GM10248 (cell line): ENCODE measurements around the gene PAM.

ENCODE experiments used
- CTCF ChIA-PET: fragments of 300-600 bp; sonication (Branson Sonifier 250); formaldehyde crosslinking; extraction: SDS; loops from one replicate; lab custom pipeline; 2021; ENCODE audit warnings: antibody characterized with exemption; lab: Yijun Ruan, JAX
- POLR2A ChIA-PET: fragments of 350-650 bp; sonication (Branson Sonifier 250); formaldehyde crosslinking; extraction: SDS; loops from one replicate; lab custom pipeline; 2020; ENCODE audit warnings: antibody characterized with exemption; lab: Yijun Ruan, JAX
- DNase-seq: peaks from one replicate; pipeline ENCODE4 v3.0.0; 2012; ENCODE audit errors: extremely low spot score
- CTCF ChIP-seq: IDR thresholded peaks from 2 replicates; pipeline ENCODE4 v1.5.1; 2012; ENCODE audit warnings: mild to moderate bottlenecking, low read depth; ENCODE audit errors: extremely low read depth, missing control alignments, control extremely low read depth

Gene PAM

GRCh38 chr5:102790748-102791147 lies 35.6 kb downstream of the PAM start:
- ChIA-PET POLR2A (no interaction called here), CTCF (interaction anchor here (1.5 to 4.1 kb wide), 2 partner anchors 10 to 30 kb away, joined by 3 to 25 read pairs; no protein-coding TSS in a partner anchor)
- no peak for DNase-seq
- no peak for TF ChIP-seq CTCF

- no peak for TF ChIP-seq CTCF
- CTCF ChIA-PET: interaction anchor here (4.1 kb wide), 1 partner anchor 12 kb away, joined by 25 read pairs; no protein-coding TSS in a partner anchor
- DNase-seq: no peak
- POLR2A ChIA-PET: no interaction called here
These were observed 37.6 kb downstream of the PAM start for GRCh38 chr5:102792705-102793104.

GRCh38 chr5:102794047-102794446 lies 38.9 kb downstream of the PAM start:
- POLR2A ChIA-PET: no interaction called here
- CTCF ChIA-PET: interaction anchor here (0.8 to 1.0 kb wide), 2 partner anchors 13 to 109 kb away, joined by 3 to 4 read pairs; no protein-coding TSS in a partner anchor

GRCh38 chr5:102794677-102795331 lies 39.7 kb downstream of the PAM start:
- ChIA-PET CTCF (interaction anchor here (0.8 kb wide), 1 partner anchor 13 kb away, joined by 3 read pairs; no protein-coding TSS in a partner anchor), POLR2A (no interaction called here)
- no peak for DNase-seq
- no peak for TF ChIP-seq CTCF

More at GRCh38 chr5:102794047-102794446, 38.9 kb downstream of the PAM start:
- no peak for TF ChIP-seq CTCF
- DNase-seq: no peak

- CTCF ChIA-PET: interaction anchor here (1.2 kb wide), 1 partner anchor 19 kb away, joined by 3 read pairs; no protein-coding TSS in a partner anchor
- DNase-seq: no peak
These were observed 40.4 kb downstream of the PAM start for GRCh38 chr5:102795526-102795925.

GRCh38 chr5:102796009-102796408 lies 40.9 kb downstream of the PAM start:
- ChIA-PET CTCF (interaction anchor here (1.0 to 1.2 kb wide), 3 partner anchors 14 to 19 kb away, joined by 3 read pairs; no protein-coding TSS in a partner anchor), POLR2A (no interaction called here)
- DNase-seq: no peak
- no peak for TF ChIP-seq CTCF

More at GRCh38 chr5:102795526-102795925, 40.4 kb downstream of the PAM start:
- POLR2A ChIA-PET: no interaction called here
- no peak for TF ChIP-seq CTCF
